ENCODE measurements around the gene TRIOBP.

Gene TRIOBP

GRCh38 chr22:37820350-37820749 lies 123.5 kb downstream of the TRIOBP start:
- TF ChIP-seq CTCF (IDR thresholded peaks at IDR 0.05; ENCODE audit: borderline replicate concordance, control extremely low read depth, extremely low read depth, insufficient read depth, missing control alignments) = no peak
- no peak for DNase-seq (ENCODE audit: low spot score)
- in situ Hi-C loops (cut with MboI; ENCODE audit: low sequenced_read_pairs, unreplicated experiment) = no loop called here

- in situ Hi-C loops (cut with MboI; ENCODE audit: low sequenced_read_pairs, unreplicated experiment) = no loop called here
- no peak for TF ChIP-seq CTCF (IDR thresholded peaks at IDR 0.05; ENCODE audit: borderline replicate concordance, control extremely low read depth, extremely low read depth, insufficient read depth, missing control alignments)
- DNase-seq (ENCODE audit: low spot score) = no peak
Observed at GRCh38 chr22:37822079-37822833, 125.4 kb downstream of the TRIOBP start.

- in situ Hi-C loops (cut with MboI; ENCODE audit: low sequenced_read_pairs, unreplicated experiment) = no loop called here
- TF ChIP-seq CTCF (IDR thresholded peaks at IDR 0.05; ENCODE audit: borderline replicate concordance, control extremely low read depth, extremely low read depth, insufficient read depth, missing control alignments) = no peak
- no peak for DNase-seq (ENCODE audit: low spot score)
Observed at GRCh38 chr22:37823134-37823985, 126.5 kb downstream of the TRIOBP start, which contains the start of gene GALR3. TSS of gene GALR3 (plus strand) at chr22:37823382. CDS start at chr22:37823407, 25 bp downstream.

GRCh38 chr22:37824674-37825641 lies 128.1 kb downstream of the TRIOBP start:
- no peak for TF ChIP-seq CTCF (IDR thresholded peaks at IDR 0.05; ENCODE audit: borderline replicate concordance, control extremely low read depth, extremely low read depth, insufficient read depth, missing control alignments)
- DNase-seq (ENCODE audit: low spot score) = peak; percentile 65
- in situ Hi-C loops (cut with MboI; ENCODE audit: low sequenced_read_pairs, unreplicated experiment) = no loop called here
